ENCODE measurements around the gene PARD6G. TPM values are rescaled to one million over a fixed set of nuclear protein-coding genes. Genes with fewer than 3 reads are reported as not detected.

Gene PARD6G
- total and polyA plus RNA-seq, 10 of the 15 experiments (the other 5 are each of a cell fraction or from before 2014, with no cell fraction given), result 0.20 to 2.0 (median 0.60) TPM

DNA sequence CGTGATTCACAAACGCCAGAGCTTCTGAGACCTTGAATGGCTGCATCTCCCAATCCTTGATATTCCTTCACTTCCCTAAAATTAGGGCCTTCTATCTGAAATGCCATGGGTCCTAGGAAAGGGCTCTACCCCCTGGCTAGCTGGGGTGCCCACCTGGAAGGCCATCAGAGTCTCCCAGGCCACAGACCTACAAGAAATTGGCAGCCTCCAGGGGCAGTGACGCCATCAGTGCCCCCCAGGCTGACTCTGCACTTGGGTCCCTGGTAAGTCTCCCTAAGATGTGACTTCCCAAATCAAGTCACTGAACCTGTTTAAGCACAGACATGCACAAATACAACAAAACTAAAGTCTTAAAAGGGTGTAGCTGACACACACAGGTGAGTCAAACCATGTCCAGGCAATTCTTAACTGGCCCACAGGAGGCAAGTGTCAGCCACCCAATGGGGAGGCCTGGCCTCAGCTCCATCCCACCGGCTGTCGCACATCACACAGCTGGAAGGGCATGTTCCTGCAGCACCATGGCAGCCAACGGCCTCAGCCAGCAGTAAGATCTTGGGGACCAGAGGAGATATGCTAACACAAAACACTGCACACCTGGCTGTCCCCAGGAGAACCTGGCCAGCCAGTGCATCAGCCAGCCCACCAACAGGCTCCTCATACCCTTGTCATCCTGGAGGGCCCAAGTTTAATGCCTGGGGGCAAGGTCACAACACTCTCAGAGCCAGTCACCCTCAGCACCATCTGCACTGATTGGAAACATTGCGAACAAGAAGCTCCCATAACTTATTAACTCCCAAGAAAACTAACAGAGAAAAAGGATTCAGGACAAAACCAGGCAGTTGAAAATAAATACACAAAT, 5.2 kb downstream of the PARD6G start (continued):
- TF ChIP-seq, protein P1, sequence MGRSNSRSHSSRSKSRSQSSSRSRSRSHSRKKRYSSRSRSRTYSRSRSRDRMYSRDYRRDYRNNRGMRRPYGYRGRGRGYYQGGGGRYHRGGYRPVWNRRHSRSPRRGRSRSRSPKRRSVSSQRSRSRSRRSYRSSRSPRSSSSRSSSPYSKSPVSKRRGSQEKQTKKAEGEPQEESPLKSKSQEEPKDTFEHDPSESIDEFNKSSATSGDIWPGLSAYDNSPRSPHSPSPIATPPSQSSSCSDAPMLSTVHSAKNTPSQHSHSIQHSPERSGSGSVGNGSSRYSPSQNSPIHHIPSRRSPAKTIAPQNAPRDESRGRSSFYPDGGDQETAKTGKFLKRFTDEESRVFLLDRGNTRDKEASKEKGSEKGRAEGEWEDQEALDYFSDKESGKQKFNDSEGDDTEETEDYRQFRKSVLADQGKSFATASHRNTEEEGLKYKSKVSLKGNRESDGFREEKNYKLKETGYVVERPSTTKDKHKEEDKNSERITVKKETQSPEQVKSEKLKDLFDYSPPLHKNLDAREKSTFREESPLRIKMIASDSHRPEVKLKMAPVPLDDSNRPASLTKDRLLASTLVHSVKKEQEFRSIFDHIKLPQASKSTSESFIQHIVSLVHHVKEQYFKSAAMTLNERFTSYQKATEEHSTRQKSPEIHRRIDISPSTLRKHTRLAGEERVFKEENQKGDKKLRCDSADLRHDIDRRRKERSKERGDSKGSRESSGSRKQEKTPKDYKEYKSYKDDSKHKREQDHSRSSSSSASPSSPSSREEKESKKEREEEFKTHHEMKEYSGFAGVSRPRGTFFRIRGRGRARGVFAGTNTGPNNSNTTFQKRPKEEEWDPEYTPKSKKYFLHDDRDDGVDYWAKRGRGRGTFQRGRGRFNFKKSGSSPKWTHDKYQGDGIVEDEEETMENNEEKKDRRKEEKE (IDR thresholded peaks at IDR 0.05), result no peak
- TF ChIP-seq CREB1 (IDR thresholded peaks at IDR 0.05; ENCODE audit: low read depth) (no peak), JUND (IDR thresholded peaks at IDR 0.05; ENCODE audit: low read depth, low read length) (no peak), NR2C1 (IDR thresholded peaks at IDR 0.05) (no peak), STAT3 (IDR thresholded peaks at IDR 0.05; ENCODE audit: low read depth, low read length) (no peak), RELA (IDR thresholded peaks at IDR 0.05; ENCODE audit: borderline replicate concordance, partially characterized antibody) (no peak), RUNX3 (IDR thresholded peaks at IDR 0.05; ENCODE audit: low read length) (no peak), NFYA (IDR thresholded peaks at IDR 0.05; ENCODE audit: borderline replicate concordance, low read depth, low read length) (no peak), FOXK2 (IDR thresholded peaks at IDR 0.05) (no peak), EGR1 (IDR thresholded peaks at IDR 0.05; ENCODE audit: borderline replicate concordance in 1 of 2, low read depth in 2 of 2, low read length in 2 of 2) (no peak), BACH1 (IDR thresholded peaks at IDR 0.05; ENCODE audit: borderline replicate concordance) (no peak), KDM1A (IDR thresholded peaks at IDR 0.05; ENCODE audit: borderline replicate concordance) (no peak)
- TF ChIP-seq, protein P2, sequence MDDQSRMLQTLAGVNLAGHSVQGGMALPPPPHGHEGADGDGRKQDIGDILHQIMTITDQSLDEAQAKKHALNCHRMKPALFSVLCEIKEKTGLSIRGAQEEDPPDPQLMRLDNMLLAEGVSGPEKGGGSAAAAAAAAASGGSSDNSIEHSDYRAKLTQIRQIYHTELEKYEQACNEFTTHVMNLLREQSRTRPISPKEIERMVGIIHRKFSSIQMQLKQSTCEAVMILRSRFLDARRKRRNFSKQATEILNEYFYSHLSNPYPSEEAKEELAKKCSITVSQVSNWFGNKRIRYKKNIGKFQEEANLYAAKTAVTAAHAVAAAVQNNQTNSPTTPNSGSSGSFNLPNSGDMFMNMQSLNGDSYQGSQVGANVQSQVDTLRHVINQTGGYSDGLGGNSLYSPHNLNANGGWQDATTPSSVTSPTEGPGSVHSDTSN (IDR thresholded peaks at IDR 0.05; ENCODE audit: insufficient replicate concordance, low read depth, low read length), result no peak

Measured in GM12878 (cell line).